ENCODE measurements around the gene DCXR.

- TF ChIP-seq EZH2 (IDR thresholded peaks at IDR 0.05) (peak; percentile 54), CTCF (IDR thresholded peaks at IDR 0.05) (no peak), EZH2phosphoT487 (IDR thresholded peaks at IDR 0.05) (no peak)
Observed at GRCh38 chr17:82023447-82024241, 13.9 kb downstream of the DCXR start.

Data from neural progenitor cell (in vitro differentiated cells).